ENCODE data around the gene UFD1. TPM values are rescaled to one million over a fixed set of nuclear protein-coding genes. Genes with fewer than 3 reads are reported as not detected.

UFD1 gene
- total RNA-seq, 1 donor from 2014 or later, result 41.8 TPM

- no peak for TF ChIP-seq CTCF (IDR thresholded peaks at IDR 0.05; ENCODE audit: borderline replicate concordance)
- Histone ChIP-seq H3K36me3 (no peaks in the 10 kb centered on the region), H3K4me3 (no peak overlapping the region), H3K9me3 (replicated peaks) (no peaks in the 10 kb centered on the region), H3K27ac (replicated peaks) (peak overlapping the region; percentile 95), H3K4me1 (peaks cover 67% of the 10 kb centered on the region), H3K27me3 (ENCODE audit: low read depth) (peaks cover 35% of the 10 kb centered on the region)
- no peak for DNase-seq
- intact Hi-C loops (cut with micrococcal nuclease), result no loop called here
Observed at GRCh38 chr22:19525666-19526065, 46.7 kb upstream of the UFD1 start.

GRCh38 chr22:19525116-19525660, 46.2 kb upstream of the UFD1 start:
- H3K27ac ChIP-seq (replicated peaks), result peak overlapping the region; percentile 95
- intact Hi-C loops (cut with micrococcal nuclease), result no loop called here
- H3K27me3 ChIP-seq (ENCODE audit: low read depth), result peaks cover 35% of the 10 kb centered on the region
- H3K36me3 ChIP-seq, result no peaks in the 10 kb centered on the region
- DNase-seq, result peak; percentile 33
- peaks cover 67% of the 10 kb centered on the region for H3K4me1 ChIP-seq
- H3K9me3 ChIP-seq (replicated peaks), result no peaks in the 10 kb centered on the region
- no peak for TF ChIP-seq CTCF (IDR thresholded peaks at IDR 0.05; ENCODE audit: borderline replicate concordance)
- H3K4me3 ChIP-seq, result peak overlapping the region; percentile 73

GRCh38 chr22:19524170-19525115, 45.5 kb upstream of the UFD1 start, which contains the start of gene CLDN5:
Gene CLDN5 (minus strand): TSS chr22:19524410. CDS start chr22:19524255, 155 bp downstream.
- no peaks in the 10 kb centered on the region for H3K36me3 ChIP-seq
- intact Hi-C loops (cut with micrococcal nuclease), result no loop called here
- peak within 1 kb of the TSS; percentile 73 for H3K4me3 ChIP-seq
- no peak for TF ChIP-seq CTCF (IDR thresholded peaks at IDR 0.05; ENCODE audit: borderline replicate concordance)
- peak within 1 kb of the TSS; percentile 95 for H3K27ac ChIP-seq (replicated peaks)
- DNase-seq, result peak; percentile 61
- H3K4me1 ChIP-seq, result peaks cover 67% of the 10 kb centered on the region
- peaks cover 35% of the 10 kb centered on the region for H3K27me3 ChIP-seq (ENCODE audit: low read depth)
- no peaks in the 10 kb centered on the region for H3K9me3 ChIP-seq (replicated peaks)

- H3K9me3 ChIP-seq (replicated peaks), result no peaks in the 10 kb centered on the region
- H3K36me3 ChIP-seq, result no peaks in the 10 kb centered on the region
- no peak for DNase-seq
- H3K27ac ChIP-seq (replicated peaks), result peak overlapping the region; percentile 95
- H3K4me1 ChIP-seq, result peaks cover 67% of the 10 kb centered on the region
- peak overlapping the region; percentile 73 for H3K4me3 ChIP-seq
- intact Hi-C loops (cut with micrococcal nuclease), result no loop called here
- H3K27me3 ChIP-seq (ENCODE audit: low read depth), result peaks cover 35% of the 10 kb centered on the region
- peak; percentile 28 for TF ChIP-seq CTCF (IDR thresholded peaks at IDR 0.05; ENCODE audit: borderline replicate concordance)
Observed at GRCh38 chr22:19523240-19524169, 44.5 kb upstream of the UFD1 start.

GRCh38 chr22:19522881-19523239, 43.9 kb upstream of the UFD1 start:
- no peak for TF ChIP-seq CTCF (IDR thresholded peaks at IDR 0.05; ENCODE audit: borderline replicate concordance)
- peaks cover 64% of the 10 kb centered on the region for H3K4me1 ChIP-seq
- peak overlapping the region; percentile 95 for H3K27ac ChIP-seq (replicated peaks)
- peak overlapping the region; percentile 73 for H3K4me3 ChIP-seq
- intact Hi-C loops (cut with micrococcal nuclease), result no loop called here
- peaks cover 35% of the 10 kb centered on the region for H3K27me3 ChIP-seq (ENCODE audit: low read depth)
- H3K9me3 ChIP-seq (replicated peaks), result no peaks in the 10 kb centered on the region
- DNase-seq, result no peak
- no peaks in the 10 kb centered on the region for H3K36me3 ChIP-seq

All from left ventricle myocardium inferior (tissue), 1 donor.